Measurements from ENCODE around the gene RPS6KA5.

DNA sequence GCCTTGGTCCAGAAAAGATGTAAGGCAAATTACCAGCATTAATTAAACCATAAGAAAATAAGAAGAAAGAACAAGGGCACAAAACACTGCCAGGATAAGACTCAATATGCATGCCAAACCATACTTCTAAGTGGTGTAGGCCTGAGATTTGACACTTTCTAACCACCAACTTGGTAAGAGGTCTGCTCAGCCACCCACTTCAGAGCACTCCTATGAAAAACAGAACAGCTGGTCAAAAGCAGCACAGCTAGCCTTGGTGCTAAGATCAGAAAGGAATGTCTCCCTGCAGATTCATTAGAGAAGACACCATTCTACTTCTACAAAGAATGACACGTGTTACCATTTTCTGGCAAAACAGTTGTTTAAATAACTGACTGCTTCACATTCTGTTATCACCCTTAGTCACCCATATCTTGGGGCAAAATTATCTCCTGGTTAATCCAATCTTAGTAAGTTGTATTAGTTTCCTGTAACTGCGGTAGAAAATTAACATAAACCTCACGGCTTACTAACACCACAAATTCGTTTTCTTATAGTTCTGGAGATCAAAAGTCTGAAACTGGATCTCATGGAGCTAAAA, 13.2 kb downstream of the RPS6KA5 start:
- TF ChIP-seq, protein P1, sequence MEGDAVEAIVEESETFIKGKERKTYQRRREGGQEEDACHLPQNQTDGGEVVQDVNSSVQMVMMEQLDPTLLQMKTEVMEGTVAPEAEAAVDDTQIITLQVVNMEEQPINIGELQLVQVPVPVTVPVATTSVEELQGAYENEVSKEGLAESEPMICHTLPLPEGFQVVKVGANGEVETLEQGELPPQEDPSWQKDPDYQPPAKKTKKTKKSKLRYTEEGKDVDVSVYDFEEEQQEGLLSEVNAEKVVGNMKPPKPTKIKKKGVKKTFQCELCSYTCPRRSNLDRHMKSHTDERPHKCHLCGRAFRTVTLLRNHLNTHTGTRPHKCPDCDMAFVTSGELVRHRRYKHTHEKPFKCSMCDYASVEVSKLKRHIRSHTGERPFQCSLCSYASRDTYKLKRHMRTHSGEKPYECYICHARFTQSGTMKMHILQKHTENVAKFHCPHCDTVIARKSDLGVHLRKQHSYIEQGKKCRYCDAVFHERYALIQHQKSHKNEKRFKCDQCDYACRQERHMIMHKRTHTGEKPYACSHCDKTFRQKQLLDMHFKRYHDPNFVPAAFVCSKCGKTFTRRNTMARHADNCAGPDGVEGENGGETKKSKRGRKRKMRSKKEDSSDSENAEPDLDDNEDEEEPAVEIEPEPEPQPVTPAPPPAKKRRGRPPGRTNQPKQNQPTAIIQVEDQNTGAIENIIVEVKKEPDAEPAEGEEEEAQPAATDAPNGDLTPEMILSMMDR (conservative IDR thresholded peaks at IDR 0.05 in 1 of 2, IDR thresholded peaks at IDR 0.05 in 1 of 2; ENCODE audit: low read depth in 1 of 2, low read length in 2 of 2) = no peak
- no peak for TF ChIP-seq EZH2 (IDR thresholded peaks at IDR 0.05; ENCODE audit: low read length, missing control alignments)
